GM23338 (cell line): ENCODE results near the gene FGFRL1. TPM values are rescaled to one million over a fixed set of nuclear protein-coding genes. Genes with fewer than 3 reads are reported as not detected.

ENCODE experiments used
- ATAC-seq: fragments of 200-7000 bp; cut with Tn5 transposase; 3 replicates; pipeline ENCODE4 v1.9.1; 2020
- DNase-seq: peaks from one replicate; pipeline ENCODE4 v3.0.0-alpha.2; 2015; ENCODE audit warnings: low spot score
- H2AFZ ChIP-seq: fragments of 200-600 bp; sonication (generic); 2 replicates; pipeline ENCODE4 v1.8.0; 2016; ENCODE audit warnings: antibody characterized with exemption, mild to moderate bottlenecking, moderate library complexity
- H3F3A ChIP-seq: fragments of 200-600 bp; sonication (generic); replicated peaks from 2 replicates; pipeline ENCODE4 v1.8.0; 2017; ENCODE audit warnings: antibody characterized with exemption, mixed run types, low read depth
- H3K27ac ChIP-seq: fragments of 200-600 bp; sonication (generic); 2 replicates; pipeline ENCODE4 v1.6.1; 2016; ENCODE audit warnings: low read depth
- H3K27me3 ChIP-seq: fragments of 200-600 bp; sonication (generic); 2 replicates; pipeline ENCODE4 v1.8.0; 2016; ENCODE audit warnings: mild to moderate bottlenecking, mixed run types, moderate library complexity; ENCODE audit not compliant: insufficient read depth
- H3K36me3 ChIP-seq: fragments of 200-600 bp; sonication (generic); 2 replicates; pipeline ENCODE4 v1.8.0; 2016; ENCODE audit warnings: mild to moderate bottlenecking; ENCODE audit not compliant: insufficient read depth
- H3K4me1 ChIP-seq: fragments of 200-600 bp; sonication (generic); 2 replicates; pipeline ENCODE4 v1.8.0; 2016; ENCODE audit warnings: mild to moderate bottlenecking, moderate library complexity; ENCODE audit not compliant: insufficient read depth
- H3K4me2 ChIP-seq: fragments of 200-600 bp; sonication (generic); 2 replicates; pipeline ENCODE4 v1.7.1; 2017; ENCODE audit warnings: mixed run types
- H3K4me3 ChIP-seq: fragments of 200-600 bp; sonication (generic); 2 replicates; pipeline ENCODE4 v1.6.1; 2016; ENCODE audit warnings: mixed run types
- H3K79me2 ChIP-seq: fragments of 200-600 bp; sonication (generic); replicated peaks from 2 replicates; pipeline ENCODE4 v1.8.0; 2017; ENCODE audit warnings: mild to moderate bottlenecking; ENCODE audit not compliant: insufficient read depth
- H3K9me2 ChIP-seq: fragments of 200-600 bp; sonication (generic); 2 replicates; pipeline ENCODE4 v1.8.0; 2017; ENCODE audit not compliant: insufficient read depth
- H4K20me1 ChIP-seq: fragments of 200-600 bp; sonication (generic); replicated peaks from 2 replicates; pipeline ENCODE4 v1.8.0; 2017; ENCODE audit warnings: mild to moderate bottlenecking; ENCODE audit not compliant: insufficient read depth
- H3K27ac Mint-ChIP-seq: 2 replicates; pipeline ENCODE4 v1.8.0; 2020; ENCODE audit warnings: inconsistent platforms, mild to moderate bottlenecking, moderate library complexity, mixed read lengths
- H3K27me3 Mint-ChIP-seq: 3 replicates; pipeline ENCODE4 v1.8.0; 2022; ENCODE audit warnings: low read depth, mild to moderate bottlenecking, moderate library complexity, mixed read lengths, inconsistent platforms; ENCODE audit not compliant: insufficient read depth, poor library complexity
- H3K36me3 Mint-ChIP-seq: 3 replicates; pipeline ENCODE4 v1.8.0; 2021; ENCODE audit warnings: low read depth, mild to moderate bottlenecking, inconsistent platforms, moderate library complexity, mixed read lengths
- H3K4me1 Mint-ChIP-seq: 3 replicates; pipeline ENCODE4 v1.8.0; 2020; ENCODE audit warnings: mild to moderate bottlenecking, inconsistent platforms, mixed read lengths
- H3K4me3 Mint-ChIP-seq: 3 replicates; pipeline ENCODE4 v1.8.0; 2021; ENCODE audit warnings: moderate library complexity, mild to moderate bottlenecking, inconsistent platforms, mixed read lengths
- H3K9me3 Mint-ChIP-seq: 3 replicates; pipeline ENCODE4 v1.8.0; 2020; ENCODE audit warnings: moderate library complexity, mild to moderate bottlenecking, inconsistent platforms, mixed read lengths
- CREB1 ChIP-seq: fragments of 250-450 bp; sonication (Bioruptor Pico); IDR thresholded peaks from 2 replicates; pipeline ENCODE4 v1.5.0; 2020; ENCODE audit warnings: low read depth, mild to moderate bottlenecking, moderate library complexity
- EZH2 ChIP-seq: fragments of 200-600 bp; sonication (generic); IDR thresholded peaks from one replicate; pipeline ENCODE4 v1.8.0; 2017; ENCODE audit warnings: antibody characterized with exemption, mild to moderate bottlenecking, low read depth; ENCODE audit not compliant: unreplicated experiment
- EZH2phosphoT487 ChIP-seq: fragments of 200-600 bp; sonication (generic); IDR thresholded peaks from one replicate; pipeline ENCODE4 v1.8.1; 2018; ENCODE audit warnings: antibody characterized with exemption; ENCODE audit not compliant: unreplicated experiment
- JUNB ChIP-seq: IDR thresholded peaks from one replicate; pipeline ENCODE4 v1.6.1; 2016; ENCODE audit warnings: antibody characterized with exemption; ENCODE audit not compliant: unreplicated experiment
- NANOG ChIP-seq: IDR thresholded peaks from 2 replicates; pipeline ENCODE4 v1.6.1; 2016; ENCODE audit warnings: antibody characterized with exemption, borderline replicate concordance
- POLR2AphosphoS5 ChIP-seq: IDR thresholded peaks from 2 replicates; pipeline ENCODE4 v1.6.1; 2016; ENCODE audit warnings: antibody characterized with exemption, low read depth
- STAT1 ChIP-seq: IDR thresholded peaks from one replicate; pipeline ENCODE4 v1.6.1; 2016; ENCODE audit warnings: antibody characterized with exemption; ENCODE audit not compliant: unreplicated experiment
- ZNF114 ChIP-seq: fragments of 250-450 bp; sonication (Bioruptor Pico); IDR thresholded peaks from 2 replicates; pipeline ENCODE4 v1.5.0; 2020; ENCODE audit warnings: mild to moderate bottlenecking, moderate library complexity
- ZNF331 ChIP-seq: fragments of 250-450 bp; sonication (Bioruptor Pico); IDR thresholded peaks from 2 replicates; pipeline ENCODE4 v1.5.0; 2020; ENCODE audit warnings: low read depth, mild to moderate bottlenecking, moderate library complexity
- polyA plus RNA-seq: library from polyadenylated mRNA; unstranded; fragments of >200 nt; fragmentation: Nextera tagmentation; extraction: Ambion mirVana; gene quantifications from 2 replicates; pipeline ENCODE4 v1.2.1, GENCODE V29; 2016
- total RNA-seq: library from RNA; depleted of rRNA; stranded (reverse); fragments of >200 nt; shearing (Covaris generic); gene quantifications from 2 replicates; pipeline ENCODE4 v1.2.3, GENCODE V29; 2014
- TF ChIP-seq, protein P1 (sequence below): IDR thresholded peaks from 2 replicates; pipeline ENCODE4 v1.6.1; 2016; ENCODE audit warnings: antibody characterized with exemption
- TF ChIP-seq, protein P2 (sequence below): fragments of 250-450 bp; sonication (Bioruptor Pico); IDR thresholded peaks from 2 replicates; pipeline ENCODE4 v1.5.0; 2020; ENCODE audit warnings: mild to moderate bottlenecking, moderate library complexity
- TF ChIP-seq, protein P3 (sequence below): IDR thresholded peaks from one replicate; pipeline ENCODE4 v1.6.1; 2018; ENCODE audit warnings: antibody characterized with exemption; ENCODE audit not compliant: unreplicated experiment
- TF ChIP-seq, protein P4 (sequence below), 2 experiments: fragments of 200-600 bp in 1 of 2; sonication (generic) in 1 of 2; conservative IDR thresholded peaks; 2 replicates each; pipeline versions ENCODE4 v1.5.1 to v1.6.1; 2016 to 2017; ENCODE audit warnings: antibody characterized with exemption in 2 of 2, low read depth in 2 of 2, mild to moderate bottlenecking in 2 of 2, moderate library complexity in 1 of 2

Gene FGFRL1
- total and polyA plus RNA-seq, 2 experiments from 2014 or later = 7.0 to 35.8 TPM

DNA sequence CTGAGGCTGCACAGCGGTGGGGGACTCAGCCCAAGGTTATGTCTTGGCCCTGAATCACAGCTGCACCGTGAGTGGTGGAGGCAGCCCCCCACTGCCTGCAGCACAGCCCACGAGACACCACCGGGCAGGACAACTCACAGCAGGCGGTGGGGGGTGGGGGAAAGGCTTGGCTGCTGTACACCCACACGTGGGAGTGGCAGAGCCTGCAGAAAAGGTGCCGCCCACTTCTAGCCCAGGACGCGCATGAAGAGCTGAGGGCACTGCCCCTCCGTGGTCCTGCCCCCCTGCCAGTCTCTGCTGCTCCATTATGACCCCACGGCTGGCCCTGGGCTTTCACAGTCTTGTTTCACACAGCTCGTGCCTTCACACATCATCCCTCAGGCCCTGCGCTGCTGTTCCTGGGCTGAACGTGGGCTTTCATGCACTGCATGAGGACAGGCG lies 40.8 kb downstream of the FGFRL1 start:
- Histone ChIP-seq H3K4me3 (no peak overlapping the region), H3K4me2 (no peak overlapping the region), H3F3A (no peaks in the 10 kb centered on the region), H3K27me3 (no peaks in the 10 kb centered on the region), H3K9me2 (no peaks in the 10 kb centered on the region), H3K4me1 (no peaks in the 10 kb centered on the region), H3K79me2 (no peaks in the 10 kb centered on the region), H2AFZ (no peak overlapping the region), H3K27ac (no peak overlapping the region), H3K36me3 (no peaks in the 10 kb centered on the region), H4K20me1 (no peaks in the 10 kb centered on the region)
- TF ChIP-seq, protein P1, sequence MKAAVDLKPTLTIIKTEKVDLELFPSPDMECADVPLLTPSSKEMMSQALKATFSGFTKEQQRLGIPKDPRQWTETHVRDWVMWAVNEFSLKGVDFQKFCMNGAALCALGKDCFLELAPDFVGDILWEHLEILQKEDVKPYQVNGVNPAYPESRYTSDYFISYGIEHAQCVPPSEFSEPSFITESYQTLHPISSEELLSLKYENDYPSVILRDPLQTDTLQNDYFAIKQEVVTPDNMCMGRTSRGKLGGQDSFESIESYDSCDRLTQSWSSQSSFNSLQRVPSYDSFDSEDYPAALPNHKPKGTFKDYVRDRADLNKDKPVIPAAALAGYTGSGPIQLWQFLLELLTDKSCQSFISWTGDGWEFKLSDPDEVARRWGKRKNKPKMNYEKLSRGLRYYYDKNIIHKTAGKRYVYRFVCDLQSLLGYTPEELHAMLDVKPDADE = no peak
- no peak for TF ChIP-seq EZH2phosphoT487
- no peak for TF ChIP-seq EZH2
- TF ChIP-seq STAT1 = no peak
- no peak for TF ChIP-seq POLR2AphosphoS5
- TF ChIP-seq CREB1 = no peak
- no peak for TF ChIP-seq ZNF331 (CRISPR knock-in tag)
- TF ChIP-seq JUNB = no peak
- TF ChIP-seq, protein P2, sequence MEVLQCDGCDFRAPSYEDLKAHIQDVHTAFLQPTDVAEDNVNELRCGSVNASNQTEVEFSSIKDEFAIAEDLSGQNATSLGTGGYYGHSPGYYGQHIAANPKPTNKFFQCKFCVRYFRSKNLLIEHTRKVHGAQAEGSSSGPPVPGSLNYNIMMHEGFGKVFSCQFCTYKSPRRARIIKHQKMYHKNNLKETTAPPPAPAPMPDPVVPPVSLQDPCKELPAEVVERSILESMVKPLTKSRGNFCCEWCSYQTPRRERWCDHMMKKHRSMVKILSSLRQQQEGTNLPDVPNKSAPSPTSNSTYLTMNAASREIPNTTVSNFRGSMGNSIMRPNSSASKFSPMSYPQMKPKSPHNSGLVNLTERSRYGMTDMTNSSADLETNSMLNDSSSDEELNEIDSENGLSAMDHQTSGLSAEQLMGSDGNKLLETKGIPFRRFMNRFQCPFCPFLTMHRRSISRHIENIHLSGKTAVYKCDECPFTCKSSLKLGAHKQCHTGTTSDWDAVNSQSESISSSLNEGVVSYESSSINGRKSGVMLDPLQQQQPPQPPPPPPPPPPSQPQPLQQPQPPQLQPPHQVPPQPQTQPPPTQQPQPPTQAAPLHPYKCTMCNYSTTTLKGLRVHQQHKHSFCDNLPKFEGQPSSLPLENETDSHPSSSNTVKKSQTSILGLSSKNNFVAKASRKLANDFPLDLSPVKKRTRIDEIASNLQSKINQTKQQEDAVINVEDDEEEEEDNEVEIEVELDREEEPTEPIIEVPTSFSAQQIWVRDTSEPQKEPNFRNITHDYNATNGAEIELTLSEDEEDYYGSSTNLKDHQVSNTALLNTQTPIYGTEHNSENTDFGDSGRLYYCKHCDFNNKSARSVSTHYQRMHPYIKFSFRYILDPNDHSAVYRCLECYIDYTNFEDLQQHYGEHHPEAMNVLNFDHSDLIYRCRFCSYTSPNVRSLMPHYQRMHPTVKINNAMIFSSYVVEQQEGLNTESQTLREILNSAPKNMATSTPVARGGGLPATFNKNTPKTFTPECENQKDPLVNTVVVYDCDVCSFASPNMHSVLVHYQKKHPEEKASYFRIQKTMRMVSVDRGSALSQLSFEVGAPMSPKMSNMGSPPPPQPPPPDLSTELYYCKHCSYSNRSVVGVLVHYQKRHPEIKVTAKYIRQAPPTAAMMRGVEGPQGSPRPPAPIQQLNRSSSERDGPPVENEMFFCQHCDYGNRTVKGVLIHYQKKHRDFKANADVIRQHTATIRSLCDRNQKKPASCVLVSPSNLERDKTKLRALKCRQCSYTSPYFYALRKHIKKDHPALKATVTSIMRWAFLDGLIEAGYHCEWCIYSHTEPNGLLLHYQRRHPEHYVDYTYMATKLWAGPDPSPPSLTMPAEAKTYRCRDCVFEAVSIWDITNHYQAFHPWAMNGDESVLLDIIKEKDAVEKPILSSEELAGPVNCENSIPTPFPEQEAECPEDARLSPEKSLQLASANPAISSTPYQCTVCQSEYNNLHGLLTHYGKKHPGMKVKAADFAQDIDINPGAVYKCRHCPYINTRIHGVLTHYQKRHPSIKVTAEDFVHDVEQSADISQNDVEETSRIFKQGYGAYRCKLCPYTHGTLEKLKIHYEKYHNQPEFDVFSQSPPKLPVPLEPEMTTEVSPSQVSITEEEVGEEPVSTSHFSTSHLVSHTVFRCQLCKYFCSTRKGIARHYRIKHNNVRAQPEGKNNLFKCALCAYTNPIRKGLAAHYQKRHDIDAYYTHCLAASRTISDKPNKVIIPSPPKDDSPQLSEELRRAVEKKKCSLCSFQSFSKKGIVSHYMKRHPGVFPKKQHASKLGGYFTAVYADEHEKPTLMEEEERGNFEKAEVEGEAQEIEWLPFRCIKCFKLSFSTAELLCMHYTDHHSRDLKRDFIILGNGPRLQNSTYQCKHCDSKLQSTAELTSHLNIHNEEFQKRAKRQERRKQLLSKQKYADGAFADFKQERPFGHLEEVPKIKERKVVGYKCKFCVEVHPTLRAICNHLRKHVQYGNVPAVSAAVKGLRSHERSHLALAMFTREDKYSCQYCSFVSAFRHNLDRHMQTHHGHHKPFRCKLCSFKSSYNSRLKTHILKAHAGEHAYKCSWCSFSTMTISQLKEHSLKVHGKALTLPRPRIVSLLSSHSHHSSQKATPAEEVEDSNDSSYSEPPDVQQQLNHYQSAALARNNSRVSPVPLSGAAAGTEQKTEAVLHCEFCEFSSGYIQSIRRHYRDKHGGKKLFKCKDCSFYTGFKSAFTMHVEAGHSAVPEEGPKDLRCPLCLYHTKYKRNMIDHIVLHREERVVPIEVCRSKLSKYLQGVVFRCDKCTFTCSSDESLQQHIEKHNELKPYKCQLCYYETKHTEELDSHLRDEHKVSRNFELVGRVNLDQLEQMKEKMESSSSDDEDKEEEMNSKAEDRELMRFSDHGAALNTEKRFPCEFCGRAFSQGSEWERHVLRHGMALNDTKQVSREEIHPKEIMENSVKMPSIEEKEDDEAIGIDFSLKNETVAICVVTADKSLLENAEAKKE (CRISPR knock-in tag) = no peak
- TF ChIP-seq, protein P3, sequence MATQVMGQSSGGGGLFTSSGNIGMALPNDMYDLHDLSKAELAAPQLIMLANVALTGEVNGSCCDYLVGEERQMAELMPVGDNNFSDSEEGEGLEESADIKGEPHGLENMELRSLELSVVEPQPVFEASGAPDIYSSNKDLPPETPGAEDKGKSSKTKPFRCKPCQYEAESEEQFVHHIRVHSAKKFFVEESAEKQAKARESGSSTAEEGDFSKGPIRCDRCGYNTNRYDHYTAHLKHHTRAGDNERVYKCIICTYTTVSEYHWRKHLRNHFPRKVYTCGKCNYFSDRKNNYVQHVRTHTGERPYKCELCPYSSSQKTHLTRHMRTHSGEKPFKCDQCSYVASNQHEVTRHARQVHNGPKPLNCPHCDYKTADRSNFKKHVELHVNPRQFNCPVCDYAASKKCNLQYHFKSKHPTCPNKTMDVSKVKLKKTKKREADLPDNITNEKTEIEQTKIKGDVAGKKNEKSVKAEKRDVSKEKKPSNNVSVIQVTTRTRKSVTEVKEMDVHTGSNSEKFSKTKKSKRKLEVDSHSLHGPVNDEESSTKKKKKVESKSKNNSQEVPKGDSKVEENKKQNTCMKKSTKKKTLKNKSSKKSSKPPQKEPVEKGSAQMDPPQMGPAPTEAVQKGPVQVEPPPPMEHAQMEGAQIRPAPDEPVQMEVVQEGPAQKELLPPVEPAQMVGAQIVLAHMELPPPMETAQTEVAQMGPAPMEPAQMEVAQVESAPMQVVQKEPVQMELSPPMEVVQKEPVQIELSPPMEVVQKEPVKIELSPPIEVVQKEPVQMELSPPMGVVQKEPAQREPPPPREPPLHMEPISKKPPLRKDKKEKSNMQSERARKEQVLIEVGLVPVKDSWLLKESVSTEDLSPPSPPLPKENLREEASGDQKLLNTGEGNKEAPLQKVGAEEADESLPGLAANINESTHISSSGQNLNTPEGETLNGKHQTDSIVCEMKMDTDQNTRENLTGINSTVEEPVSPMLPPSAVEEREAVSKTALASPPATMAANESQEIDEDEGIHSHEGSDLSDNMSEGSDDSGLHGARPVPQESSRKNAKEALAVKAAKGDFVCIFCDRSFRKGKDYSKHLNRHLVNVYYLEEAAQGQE = no peak
- no peak for TF ChIP-seq ZNF114 (CRISPR knock-in tag)
- TF ChIP-seq NANOG = no peak
- TF ChIP-seq, protein P4, sequence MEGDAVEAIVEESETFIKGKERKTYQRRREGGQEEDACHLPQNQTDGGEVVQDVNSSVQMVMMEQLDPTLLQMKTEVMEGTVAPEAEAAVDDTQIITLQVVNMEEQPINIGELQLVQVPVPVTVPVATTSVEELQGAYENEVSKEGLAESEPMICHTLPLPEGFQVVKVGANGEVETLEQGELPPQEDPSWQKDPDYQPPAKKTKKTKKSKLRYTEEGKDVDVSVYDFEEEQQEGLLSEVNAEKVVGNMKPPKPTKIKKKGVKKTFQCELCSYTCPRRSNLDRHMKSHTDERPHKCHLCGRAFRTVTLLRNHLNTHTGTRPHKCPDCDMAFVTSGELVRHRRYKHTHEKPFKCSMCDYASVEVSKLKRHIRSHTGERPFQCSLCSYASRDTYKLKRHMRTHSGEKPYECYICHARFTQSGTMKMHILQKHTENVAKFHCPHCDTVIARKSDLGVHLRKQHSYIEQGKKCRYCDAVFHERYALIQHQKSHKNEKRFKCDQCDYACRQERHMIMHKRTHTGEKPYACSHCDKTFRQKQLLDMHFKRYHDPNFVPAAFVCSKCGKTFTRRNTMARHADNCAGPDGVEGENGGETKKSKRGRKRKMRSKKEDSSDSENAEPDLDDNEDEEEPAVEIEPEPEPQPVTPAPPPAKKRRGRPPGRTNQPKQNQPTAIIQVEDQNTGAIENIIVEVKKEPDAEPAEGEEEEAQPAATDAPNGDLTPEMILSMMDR (conservative IDR thresholded peaks at IDR 0.05; ENCODE audit: low read depth in 2 of 2) = no peak
- no peaks in the 10 kb centered on the region; the same call in 2 of the 3 replicates for H3K9me3 Mint-ChIP-seq
- H3K4me1 Mint-ChIP-seq = peaks cover 9% of the 10 kb centered on the region
- H3K27me3 Mint-ChIP-seq = peaks cover 15% of the 10 kb centered on the region
- no peak overlapping the region for H3K27ac Mint-ChIP-seq
- ATAC-seq (no peak), DNase-seq (no peak)
- no peak overlapping the region for H3K4me3 Mint-ChIP-seq
- no peaks in the 10 kb centered on the region for H3K36me3 Mint-ChIP-seq
